NCI-H446 (cell line): ENCODE measurements around the gene ARHGEF4.
A peak's percentile ranks its signal among the peaks of the same experiment; 100 is the strongest.

ENCODE experiments used
- DNase-seq, 2 experiments: peaks; one replicate each; lab custom pipeline; 2025; lab: John Stamatoyannopoulos, UW

ARHGEF4 gene

DNA sequence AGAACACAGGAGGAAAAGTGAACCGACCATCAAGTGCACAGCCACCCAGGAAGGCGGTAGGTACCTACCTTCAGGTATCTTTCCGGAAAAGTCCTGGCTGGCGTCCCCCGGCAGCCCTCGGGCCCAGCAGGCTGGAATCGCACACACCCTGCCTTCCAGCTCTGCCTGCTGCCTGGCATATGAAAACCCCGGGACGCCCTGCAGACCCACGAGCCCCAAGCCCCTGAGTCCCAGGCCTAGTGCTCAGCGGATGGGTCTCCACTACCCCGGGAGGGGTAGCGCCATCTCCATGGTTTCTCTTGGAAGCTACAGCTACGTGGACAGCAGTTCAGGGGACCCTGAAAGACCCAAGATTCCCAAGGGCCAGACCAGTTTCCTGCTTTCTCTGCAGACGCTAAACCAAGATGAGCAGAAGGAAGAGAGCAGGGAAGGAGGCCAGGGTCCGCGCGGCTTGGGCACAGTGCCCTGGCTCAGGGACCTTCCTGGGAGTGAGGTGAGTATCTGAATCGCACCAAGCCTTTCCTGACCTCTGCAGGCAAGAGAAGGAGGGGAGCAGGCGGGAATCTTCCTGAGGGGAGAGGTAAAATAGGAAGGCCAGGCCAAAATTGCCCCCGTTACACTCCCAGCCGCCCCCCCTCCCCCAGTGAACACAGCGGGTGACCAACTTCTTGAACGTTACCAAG lies 80.4 kb downstream of the ARHGEF4 start:
- no peak for DNase-seq

GRCh38 chr2:130918393-130918792 lies 81.7 kb downstream of the ARHGEF4 start:
- DNase-seq = no peak

DNA sequence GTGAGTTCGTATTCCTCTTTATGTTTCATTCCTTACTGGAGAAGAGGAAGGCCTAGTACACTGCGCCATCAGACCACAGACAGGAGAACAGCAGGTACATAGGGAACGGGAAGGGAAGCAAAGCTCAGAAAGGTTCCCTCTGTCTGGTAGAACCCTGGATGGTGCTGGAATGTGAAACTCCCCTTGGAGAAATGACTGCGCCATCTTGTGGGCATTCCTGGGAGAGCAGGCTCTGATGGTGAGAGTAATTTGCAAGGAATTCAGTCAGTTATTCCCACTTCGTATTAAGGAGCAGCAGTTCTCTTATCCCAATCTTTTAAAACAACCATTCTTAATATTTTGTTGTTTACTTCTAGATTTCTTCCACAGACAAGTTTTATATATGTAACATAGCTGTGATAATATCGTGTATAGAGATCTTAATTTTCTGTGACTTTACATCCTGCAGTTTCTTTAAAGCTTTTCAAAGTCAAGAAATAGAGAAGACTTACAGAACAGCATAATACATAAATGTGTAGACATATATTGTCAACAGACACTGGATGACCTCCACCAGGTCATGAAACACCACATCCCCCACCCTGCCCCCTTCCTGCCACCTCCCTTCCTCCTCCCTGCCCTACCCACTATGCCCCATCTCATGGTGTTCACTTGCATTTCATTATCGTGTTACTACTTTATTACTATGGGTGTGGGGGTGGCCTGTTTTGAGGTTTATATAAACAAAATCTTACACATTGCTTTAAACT lies 83.9 kb downstream of the ARHGEF4 start:
- peak; percentile 40 to 68 for DNase-seq

GRCh38 chr2:130921164-130921476 lies 84.4 kb downstream of the ARHGEF4 start:
- no peak for DNase-seq

GRCh38 chr2:130922417-130922816 lies 85.7 kb downstream of the ARHGEF4 start:
- no peak for DNase-seq

DNA sequence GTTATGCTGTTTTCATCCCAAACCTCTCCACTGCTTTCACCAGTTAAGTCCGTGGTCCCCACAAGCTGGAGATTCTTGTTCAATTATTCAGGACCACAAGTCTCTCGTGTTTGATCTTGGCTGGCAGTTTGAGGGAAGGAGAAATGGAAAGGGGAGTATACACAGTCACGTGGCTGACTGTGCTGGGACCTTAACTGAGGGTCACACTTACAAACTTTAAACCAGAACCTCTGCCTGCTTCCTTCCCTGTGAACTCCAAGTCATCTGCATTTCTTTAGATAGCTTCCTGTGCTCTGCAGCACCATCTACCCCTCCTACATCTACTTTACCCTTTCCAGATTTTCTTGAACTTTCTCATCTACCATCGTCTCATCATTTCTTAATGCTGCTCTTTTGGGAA lies 91.7 kb downstream of the ARHGEF4 start:
- DNase-seq = no peak

- no peak for DNase-seq
These were observed 94.3 kb downstream of the ARHGEF4 start for GRCh38 chr2:130930740-130931659.

GRCh38 chr2:130933501-130933900 lies 96.8 kb downstream of the ARHGEF4 start:
- DNase-seq = no peak

GRCh38 chr2:130936451-130936850 lies 99.7 kb downstream of the ARHGEF4 start:
- no peak for DNase-seq

DNA sequence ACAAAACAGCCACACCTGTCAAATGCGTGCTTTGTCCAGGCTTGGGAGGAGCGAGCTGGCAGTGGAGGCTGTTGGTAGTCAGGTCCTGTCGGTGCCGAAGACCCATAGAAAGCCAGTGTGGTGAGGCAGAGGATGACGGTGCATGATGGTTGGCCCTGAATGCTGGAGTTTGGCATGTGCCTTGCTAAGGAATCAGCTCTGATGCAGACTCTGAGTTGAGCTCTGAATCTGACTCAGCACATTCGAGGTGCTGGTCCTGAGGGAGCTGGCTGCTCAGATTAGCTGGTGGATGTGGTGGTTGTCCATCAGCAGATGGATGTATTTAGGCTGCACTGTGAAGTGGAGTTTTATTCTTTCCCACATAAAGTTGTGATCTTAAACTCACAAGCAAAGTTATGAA lies 111.3 kb downstream of the ARHGEF4 start:
- DNase-seq = no peak

- no peak for DNase-seq
These were observed 113.2 kb downstream of the ARHGEF4 start for GRCh38 chr2:130949954-130950353.

GRCh38 chr2:130951018-130951417 lies 114.3 kb downstream of the ARHGEF4 start:
- no peak for DNase-seq

DNA sequence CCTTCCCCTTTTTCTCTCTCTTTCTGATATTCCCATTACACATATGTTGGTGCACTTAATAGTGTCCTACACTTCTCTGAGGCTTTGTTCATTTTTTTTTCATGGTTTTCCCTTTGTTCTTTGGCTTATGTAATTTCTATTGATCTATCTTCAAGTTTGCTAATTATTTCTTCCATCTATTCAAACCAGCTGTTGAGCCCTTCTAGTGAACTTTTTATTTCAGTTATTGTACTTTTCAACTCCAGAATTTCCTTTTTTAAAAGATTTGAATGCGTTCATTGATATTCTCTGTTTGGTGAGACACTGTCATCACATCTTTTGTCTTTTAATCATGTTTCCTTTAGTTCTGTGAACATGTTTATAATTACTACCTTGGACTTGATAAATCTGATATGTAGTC lies 118.2 kb downstream of the ARHGEF4 start:
- no peak for DNase-seq

DNA sequence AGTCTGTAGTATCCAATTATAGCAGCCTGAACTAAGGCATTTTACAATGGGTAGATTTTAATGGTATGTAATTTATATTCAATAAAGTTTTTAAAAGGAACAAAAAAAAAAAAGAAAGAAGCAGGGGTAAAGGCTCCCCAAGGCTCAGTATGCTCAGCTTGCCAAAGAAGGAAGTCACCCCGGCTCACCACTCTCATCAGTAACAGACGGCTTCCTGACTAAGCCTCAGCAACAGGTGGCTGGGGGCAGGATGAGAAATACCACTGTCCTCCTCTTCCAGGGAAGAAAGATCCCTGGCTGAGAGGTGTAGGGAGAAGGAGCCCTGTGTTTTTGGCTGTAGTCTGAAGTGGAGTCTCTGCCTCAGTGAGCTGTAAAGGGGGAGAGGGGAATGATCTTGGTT lies 121.2 kb downstream of the ARHGEF4 start:
- DNase-seq = no peak

DNA sequence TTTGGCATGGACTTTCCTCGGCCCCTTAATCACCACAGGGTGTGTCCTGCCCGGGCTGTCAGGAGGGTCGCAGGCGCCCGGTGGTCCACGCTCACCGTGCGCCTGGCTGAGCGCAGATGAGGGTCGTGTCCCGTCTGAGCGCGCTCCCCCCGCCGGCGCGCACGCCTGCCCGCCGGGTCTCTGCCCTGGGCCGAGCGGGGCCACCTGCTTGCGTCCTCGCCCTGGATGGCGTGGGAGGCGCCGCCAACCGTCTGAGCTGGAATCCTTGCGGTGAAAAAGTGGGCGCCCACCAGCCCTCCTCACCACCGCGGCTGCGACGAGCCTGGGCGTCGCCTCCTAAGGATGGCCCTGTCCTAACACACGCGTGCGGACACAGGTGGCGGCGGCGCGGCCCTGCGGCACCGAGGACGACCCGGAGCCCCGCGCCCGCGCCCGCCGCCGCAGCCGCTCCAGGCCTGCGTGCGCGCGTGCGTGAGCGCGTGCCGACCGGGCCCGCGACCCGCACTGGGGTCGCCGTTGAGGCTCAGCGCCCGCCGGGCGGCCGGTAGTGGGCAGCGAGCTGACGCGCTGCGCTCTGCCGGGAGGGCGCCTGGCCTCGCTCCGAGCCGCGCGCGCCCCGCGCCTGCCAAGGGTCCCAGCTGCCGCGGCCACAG lies 126.6 kb downstream of the ARHGEF4 start:
- no peak for DNase-seq

DNA sequence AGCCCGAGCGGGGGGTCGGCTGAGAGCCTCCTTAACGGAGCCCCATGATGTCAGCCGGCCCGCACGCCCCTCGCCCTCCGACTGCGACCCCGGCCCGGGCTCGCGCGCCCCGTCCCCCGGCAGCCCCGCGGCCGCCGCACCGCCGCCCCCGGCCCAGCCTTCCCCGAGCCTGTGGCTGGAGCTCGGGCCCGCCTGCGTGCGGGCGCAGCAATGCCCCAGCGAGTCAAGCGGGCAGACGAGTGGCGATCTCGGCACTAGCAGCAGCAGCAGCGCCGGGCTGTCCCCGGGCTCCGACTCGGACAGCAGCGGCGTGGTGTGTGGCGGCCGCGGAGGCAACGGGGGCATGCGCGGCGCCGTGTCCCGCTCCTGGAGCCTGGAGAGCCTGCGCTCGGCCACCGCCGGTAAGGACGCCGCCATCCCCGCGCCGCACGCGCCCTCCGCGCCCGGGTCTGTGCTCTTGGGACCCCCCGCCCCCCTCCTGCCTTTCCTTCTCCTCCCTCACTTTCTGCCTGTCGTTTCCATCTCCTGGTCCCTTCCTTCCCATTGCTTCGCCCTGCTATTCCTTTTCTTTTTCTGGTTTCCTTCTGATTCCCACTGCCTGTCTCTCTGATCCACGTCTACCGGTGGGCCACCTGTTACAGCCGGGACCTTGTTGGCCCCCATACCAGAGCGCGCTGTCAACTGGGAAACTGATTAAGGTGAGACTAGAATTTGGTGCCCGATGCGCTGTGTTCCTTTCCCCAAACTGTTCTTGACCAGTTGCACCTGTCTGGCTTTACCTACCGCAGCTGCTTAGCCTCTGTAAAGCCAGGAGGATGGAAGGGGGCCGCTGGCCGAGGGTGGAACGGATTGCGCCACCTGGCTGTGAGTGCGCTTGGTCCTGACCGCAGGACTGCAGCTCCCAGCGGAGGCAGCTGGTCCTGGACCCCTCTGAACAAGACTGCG lies 127.4 kb downstream of the ARHGEF4 start:
- DNase-seq = no peak

DNA sequence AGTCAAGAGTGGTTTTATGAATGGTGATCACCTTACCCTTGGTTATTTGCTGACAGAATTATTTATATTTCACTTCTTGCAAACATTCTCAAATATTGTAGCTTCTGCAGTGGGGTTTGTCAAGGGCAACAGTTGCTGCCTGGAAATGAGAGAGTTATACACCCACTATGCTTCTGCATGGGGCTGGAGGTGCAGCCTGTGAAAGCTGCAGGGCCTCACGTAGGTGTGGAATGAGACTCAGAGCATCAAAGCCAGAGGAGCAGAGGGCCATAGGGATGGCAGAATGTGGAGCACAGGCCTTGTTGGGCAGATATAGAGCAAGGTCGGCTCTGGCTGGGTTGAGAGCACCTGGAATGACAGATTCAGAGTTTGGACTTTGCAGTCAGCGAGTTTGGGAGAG lies 128.2 kb downstream of the ARHGEF4 start:
- no peak for DNase-seq

GRCh38 chr2:130966149-130966774 lies 129.5 kb downstream of the ARHGEF4 start:
- no peak for DNase-seq

DNA sequence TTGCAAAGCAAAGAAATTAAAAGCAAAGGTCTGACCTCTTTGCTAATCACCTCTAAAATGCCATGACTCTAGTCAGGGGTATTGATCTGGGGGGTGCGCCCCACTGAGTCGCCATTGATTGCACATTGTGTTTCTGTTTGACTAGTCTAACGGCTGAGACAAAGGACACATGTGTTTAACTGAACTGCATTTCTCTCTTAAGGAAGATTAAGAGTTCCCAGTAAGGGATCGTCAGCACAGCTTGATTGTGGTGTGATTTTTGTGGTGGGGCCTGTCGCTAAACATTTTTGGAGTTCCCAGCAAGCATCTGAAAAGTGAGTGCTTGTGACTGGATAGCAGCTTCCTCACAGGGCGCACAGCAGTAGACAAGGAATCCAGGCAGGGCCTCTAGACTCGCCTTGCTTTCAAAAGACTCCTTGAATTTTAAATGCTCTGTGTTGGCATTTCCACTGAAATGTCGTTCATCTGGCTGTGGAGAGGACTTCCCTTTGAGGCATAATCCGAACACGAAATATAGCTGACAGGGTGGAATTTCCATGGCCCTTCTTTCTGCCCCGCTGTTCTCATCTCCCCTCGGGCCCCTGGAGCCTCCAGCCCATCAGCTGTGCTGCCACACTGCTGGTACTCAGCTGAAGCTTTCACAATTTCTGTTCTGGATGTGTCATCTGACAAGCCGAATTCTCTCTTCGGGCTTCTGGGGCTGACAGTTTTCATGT lies 130.2 kb downstream of the ARHGEF4 start:
- no peak for DNase-seq

- DNase-seq = no peak
These were observed 135.7 kb downstream of the ARHGEF4 start for GRCh38 chr2:130972410-130972809.
